Esophagus muscularis mucosa (tissue), 3 donors: ENCODE data around the gene GNMT.

ENCODE experiments used
- CTCF ChIP-seq, 3 experiments: fragments of 200-600 bp in 2 of 3; fragments of 450-650 bp in 1 of 3; sonication (generic) in 2 of 3; IDR thresholded peaks; one replicate each; pipeline ENCODE4 v1.5.1; 2017 to 2019; ENCODE audit warnings: antibody characterized with exemption in 3 of 3, mild to moderate bottlenecking in 2 of 3, moderate library complexity in 1 of 3
- POLR2A ChIP-seq: fragments of 450-650 bp; IDR thresholded peaks from one replicate; pipeline ENCODE4 v1.6.1; 2017; ENCODE audit warnings: antibody characterized with exemption, moderate library complexity, mild to moderate bottlenecking, low read depth
- POLR2AphosphoS5 ChIP-seq, 2 donors: sonication (generic); formaldehyde crosslinking; IDR thresholded peaks; one replicate each; pipeline ENCODE4 v1.6.1; 2017; ENCODE audit warnings: antibody characterized with exemption in 2 of 2

GRCh38 chr6:43005844-43006243, 45.3 kb downstream of the GNMT start:
- no peak for TF ChIP-seq CTCF (IDR thresholded peaks at IDR 0.05)
- TF ChIP-seq POLR2A = no peak
- no peak for TF ChIP-seq POLR2AphosphoS5 (IDR thresholded peaks at IDR 0.05)
